ENCODE measurements around the gene PFKFB4. TPM values are rescaled to one million over a fixed set of nuclear protein-coding genes. Genes with fewer than 3 reads are reported as not detected.
A peak's percentile ranks its signal among the peaks of the same experiment; 100 is the strongest.

Gene PFKFB4
- total and polyA plus RNA-seq, 2 of the 8 experiments (the other 6 are each of a cell fraction or from before 2014, with no cell fraction given) = 10.7 to 20.1 TPM

- Histone ChIP-seq H3K4ac (replicated peaks; ENCODE audit: insufficient read length, low read depth, low read length) (no peak overlapping the region), H3K14ac (ENCODE audit: insufficient read length) (no peak overlapping the region), H2BK5ac (ENCODE audit: low read depth, low read length) (peak overlapping the region; percentile 75), H2BK15ac (ENCODE audit: low read length) (no peak overlapping the region), H3K18ac (ENCODE audit: extremely low read depth, low read length) (no peak overlapping the region; the same call in 1 of the 2 replicates), H2AFZ (ENCODE audit: low read length) (no peak overlapping the region), H3K27ac (ENCODE audit: low read depth, low read length) (no peak overlapping the region), H3K56ac (replicated peaks; ENCODE audit: insufficient read length, low read depth, low read length) (no peak overlapping the region), H3K79me1 (ENCODE audit: low read depth, low read length) (no peaks in the 10 kb centered on the region), H2BK120ac (replicated peaks; ENCODE audit: low read depth, low read length) (no peak overlapping the region), H3K9ac (replicated peaks in 1 of 4; ENCODE audit: extremely low read depth in 1 of 4, low read depth in 3 of 4, low read length in 3 of 4) (no peak overlapping the region; a peak in 1 of 7 replicates), H3K23ac (ENCODE audit: insufficient read length) (no peak overlapping the region), H3K36me3 (ENCODE audit: control insufficient read depth in 2 of 4, insufficient read depth in 4 of 4, low read length in 3 of 4) (peaks cover 19 to 24% (median 20%) of the 10 kb centered on the region in 4 experiments), H3K4me1 (replicated peaks in 1 of 4; ENCODE audit: control insufficient read depth in 3 of 4, insufficient read depth in 4 of 4, low read length in 3 of 4) (peaks cover 3 to 18% (median 15%) of the 10 kb centered on the region in 4 experiments; a peak in 6 of 7 replicates), H2AK5ac (ENCODE audit: low read depth, low read length) (0 out of 2 replicates have a peak overlapping the region, but pooled peaks have one; percentile 53), H3K4me2 (ENCODE audit: insufficient read depth in 1 of 2, low read depth in 2 of 2, low read length in 2 of 2) (peak overlapping the region; percentile 69 to 89), H4K8ac (ENCODE audit: extremely low read depth, insufficient read depth, low read length) (no peak overlapping the region; the same call in 1 of the 2 replicates), H3K4me3 (ENCODE audit: extremely low read depth in 1 of 4, insufficient read depth in 2 of 4, low read depth in 3 of 4, low read length in 4 of 4) (peak overlapping the region in 2 of 4 experiments; percentile 15 to 57; a peak in 3 of 8 replicates), H4K20me1 (replicated peaks in 1 of 2; ENCODE audit: control insufficient read depth in 1 of 2, insufficient read depth in 2 of 2, low read length in 2 of 2) (peaks cover 0 to 23% of the 10 kb centered on the region in 2 experiments), H4K5ac (ENCODE audit: insufficient read length, low read depth, low read length) (no peak overlapping the region), H3K23me2 (ENCODE audit: low read depth, low read length) (peaks cover 1% of the 10 kb centered on the region; the same call in 1 of the 2 replicates), H2BK20ac (ENCODE audit: low read length) (no peak overlapping the region), H3K79me2 (ENCODE audit: control insufficient read depth in 1 of 2, insufficient read depth in 2 of 2, low read length in 2 of 2) (no peaks in the 10 kb centered on the region), H2BK12ac (ENCODE audit: low read depth, low read length) (peak overlapping the region; percentile 39; the same call in 1 of the 2 replicates), H3K27me3 (replicated peaks in 1 of 4; ENCODE audit: control insufficient read depth in 3 of 4, extremely low read depth in 1 of 4, insufficient read depth in 3 of 4, low read length in 3 of 4) (peaks cover 0 to 6% (median 0%) of the 10 kb centered on the region in 4 experiments; a peak in 4 of 7 replicates), H4K91ac (replicated peaks; ENCODE audit: insufficient read length, low read length) (no peak overlapping the region), H3K9me3 (ENCODE audit: insufficient read depth in 2 of 2, low read depth in 1 of 2, low read length in 1 of 2) (no peaks in the 10 kb centered on the region)
- TF ChIP-seq JUND (IDR thresholded peaks at IDR 0.05; ENCODE audit: low read length) = peak; percentile 76
- no peak for TF ChIP-seq SP1 (IDR thresholded peaks at IDR 0.05; ENCODE audit: low read depth, low read length)
- CTCF ChIA-PET (ENCODE audit: partially characterized antibody) = interaction anchor here (0.6 to 1.3 kb wide), 2 partner anchors 11 to 37 kb away, joined by 3 to 6 read pairs; no protein-coding TSS in a partner anchor
- POLR2A ChIA-PET (ENCODE audit: partially characterized antibody) = interaction anchor here (0.7 to 5.1 kb wide), 13 partner anchors 9 to 166 kb away, joined by 3 to 23 read pairs (median 6); partner anchors contain the start of genes CELSR3, PFKFB4, PLXNB1 and SLC26A6
- DNase-seq (ENCODE audit: low read depth in 1 of 2, low spot score in 2 of 2) = peak; percentile 59 to 80
- 60% methylated on average over 10 of the region's 10 CpGs; no CpG with 5 or more reads in 1 of the 2 experiments for WGBS, 2 experiments (ENCODE audit: extremely low coverage in 1 of 2, insufficient coverage in 1 of 2, insufficient read length in 1 of 2, insufficient replicate concordance in 2 of 2, low coverage in 1 of 2, low lambda C conversion rate in 2 of 2, missing lambda C conversion rate in 1 of 2)
- no peak for FAIRE-seq
Measured at GRCh38 chr3:48595526-48596121, 39.0 kb upstream of the PFKFB4 start.

Measured in H1 (cell line).